OCI-LY1 (cell line): ENCODE results near the gene KLHL25.

Experiments used
- CTCF ChIP-seq: fragments of 200-600 bp; sonication (generic), shearing (Covaris generic); IDR thresholded peaks from 2 replicates; pipeline ENCODE4 v1.5.1; 2017; ENCODE audit warnings: mild to moderate bottlenecking, antibody characterized with exemption, low read length, moderate library complexity, mixed read lengths
- EZH2 ChIP-seq: fragments of 200-600 bp; sonication (generic), shearing (Covaris generic); IDR thresholded peaks from 2 replicates; pipeline ENCODE4 v1.8.0; 2017; ENCODE audit warnings: borderline replicate concordance, mixed run types, mild to moderate bottlenecking, antibody characterized with exemption, low read length, moderate library complexity, mixed read lengths

GRCh38 chr15:85839643-85840042, 44.9 kb upstream of the KLHL25 start:
- TF ChIP-seq CTCF (no peak), EZH2 (no peak)
